ENCODE measurements around the gene VDR. TPM values are rescaled to one million over a fixed set of nuclear protein-coding genes. Genes with fewer than 3 reads are reported as not detected.

Gene VDR
- total RNA-seq, 1 donor from 2014 or later = 0.33 TPM

DNA sequence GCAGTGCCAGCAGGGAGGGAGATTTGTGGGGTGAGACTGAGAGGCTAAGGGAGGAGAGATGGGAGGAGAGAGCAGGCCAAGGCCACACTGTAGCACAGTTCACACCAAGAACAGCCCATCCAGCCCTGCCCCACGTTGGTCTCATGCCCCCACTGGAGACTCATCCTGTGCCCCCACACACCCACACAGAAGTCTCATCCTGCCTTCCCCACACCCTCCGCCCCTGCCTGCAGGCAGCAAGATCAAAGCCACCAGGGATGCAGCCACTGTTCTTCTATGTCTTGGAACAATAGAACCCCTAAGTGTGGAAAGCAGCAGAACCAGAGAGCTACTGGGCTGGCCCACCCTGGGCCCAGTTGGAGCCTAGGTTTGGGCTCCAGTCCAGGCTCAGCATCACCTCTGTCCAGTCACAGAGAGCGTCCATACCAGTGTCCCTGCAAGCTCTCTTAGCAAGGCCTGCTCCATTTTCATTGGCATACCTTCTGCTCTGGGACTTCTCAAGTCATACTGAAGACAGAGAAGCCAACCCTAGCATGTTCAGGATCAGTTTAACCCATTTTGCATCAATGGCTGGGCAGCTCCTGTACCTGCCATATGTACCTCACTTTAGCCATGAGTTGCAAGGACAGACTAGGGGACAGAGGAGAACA lies 53.4 kb downstream of the VDR start:
- no peaks in the 10 kb centered on the region for H3K4me1 ChIP-seq
- no peak for DNase-seq
- no peaks in the 10 kb centered on the region for H3K27me3 ChIP-seq (ENCODE audit: low read depth)
- TF ChIP-seq, protein P1, sequence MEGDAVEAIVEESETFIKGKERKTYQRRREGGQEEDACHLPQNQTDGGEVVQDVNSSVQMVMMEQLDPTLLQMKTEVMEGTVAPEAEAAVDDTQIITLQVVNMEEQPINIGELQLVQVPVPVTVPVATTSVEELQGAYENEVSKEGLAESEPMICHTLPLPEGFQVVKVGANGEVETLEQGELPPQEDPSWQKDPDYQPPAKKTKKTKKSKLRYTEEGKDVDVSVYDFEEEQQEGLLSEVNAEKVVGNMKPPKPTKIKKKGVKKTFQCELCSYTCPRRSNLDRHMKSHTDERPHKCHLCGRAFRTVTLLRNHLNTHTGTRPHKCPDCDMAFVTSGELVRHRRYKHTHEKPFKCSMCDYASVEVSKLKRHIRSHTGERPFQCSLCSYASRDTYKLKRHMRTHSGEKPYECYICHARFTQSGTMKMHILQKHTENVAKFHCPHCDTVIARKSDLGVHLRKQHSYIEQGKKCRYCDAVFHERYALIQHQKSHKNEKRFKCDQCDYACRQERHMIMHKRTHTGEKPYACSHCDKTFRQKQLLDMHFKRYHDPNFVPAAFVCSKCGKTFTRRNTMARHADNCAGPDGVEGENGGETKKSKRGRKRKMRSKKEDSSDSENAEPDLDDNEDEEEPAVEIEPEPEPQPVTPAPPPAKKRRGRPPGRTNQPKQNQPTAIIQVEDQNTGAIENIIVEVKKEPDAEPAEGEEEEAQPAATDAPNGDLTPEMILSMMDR (IDR thresholded peaks at IDR 0.05; ENCODE audit: borderline replicate concordance) = no peak
- no peaks in the 10 kb centered on the region for H3K36me3 ChIP-seq
- intact Hi-C loops (cut with micrococcal nuclease) = no loop called here
- no peaks in the 10 kb centered on the region for H3K9me3 ChIP-seq (replicated peaks)
- no peak overlapping the region for H3K4me3 ChIP-seq
- no peak overlapping the region for H3K27ac ChIP-seq (replicated peaks)

DNA sequence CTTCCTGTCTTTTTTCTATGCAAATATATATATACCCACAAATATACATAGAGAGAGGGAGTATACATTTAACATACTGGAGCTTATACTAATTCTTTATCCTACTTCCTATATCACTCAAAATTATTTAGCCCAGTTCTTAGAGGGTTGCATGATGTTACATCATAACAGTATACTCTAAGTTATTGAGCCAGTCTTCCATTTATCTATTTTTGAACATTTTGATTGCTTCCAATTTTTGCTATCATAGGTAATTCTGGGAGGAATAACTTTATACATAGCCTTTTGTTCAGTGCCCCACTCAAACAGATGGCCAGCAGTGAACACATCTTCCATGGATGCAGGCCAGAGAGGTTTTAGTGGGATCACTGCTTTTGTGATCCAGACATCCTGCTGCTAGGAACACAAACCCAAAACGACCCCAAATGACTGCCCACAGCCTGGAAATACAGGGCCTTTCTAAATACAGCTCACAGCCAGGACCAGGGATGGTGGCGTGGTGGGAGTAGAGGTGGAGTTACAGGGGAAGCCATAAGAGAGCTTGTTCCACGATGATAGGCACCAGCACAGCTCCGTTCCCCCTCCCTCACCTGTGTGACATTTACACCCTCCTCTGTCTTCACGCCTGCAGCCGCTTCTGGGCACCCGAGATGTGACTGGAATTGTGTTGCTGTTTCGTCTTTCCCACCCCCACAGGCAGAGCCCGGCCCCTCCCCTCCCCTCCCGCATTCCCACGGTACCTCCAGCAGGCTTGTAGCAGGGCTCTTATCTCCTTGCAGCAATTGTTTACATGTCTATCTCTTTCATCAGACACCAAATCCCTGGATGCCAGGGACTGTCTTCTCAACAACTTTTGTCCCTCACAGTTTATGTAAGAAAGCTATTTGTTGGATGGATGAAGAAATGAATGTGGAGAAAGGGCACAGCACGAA lies 54.4 kb downstream of the VDR start:
- Histone ChIP-seq H3K4me1 (no peaks in the 10 kb centered on the region), H3K27ac (replicated peaks) (no peak overlapping the region)
- intact Hi-C loops (cut with micrococcal nuclease) = no loop called here

DNA sequence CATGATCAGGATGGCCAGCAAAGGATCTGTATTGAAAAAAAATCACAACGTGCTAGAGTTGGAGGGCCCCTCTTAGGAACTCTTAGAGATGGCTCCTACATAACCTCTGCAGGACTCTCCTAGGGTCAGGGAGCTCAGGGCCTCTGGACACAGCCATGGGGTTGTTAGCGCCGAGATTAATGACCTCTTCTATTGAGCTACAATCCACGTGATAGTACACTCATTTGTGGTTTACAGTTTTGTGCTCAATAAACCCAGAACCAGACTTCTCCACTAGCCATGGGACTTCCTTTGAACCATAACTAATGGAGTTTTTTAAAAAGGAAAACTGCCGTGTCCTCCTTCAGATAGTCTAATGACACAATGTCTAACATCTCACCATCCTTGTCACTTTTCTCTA lies 55.5 kb downstream of the VDR start:
- Histone ChIP-seq H3K36me3 (no peaks in the 10 kb centered on the region), H3K9me3 (replicated peaks) (no peaks in the 10 kb centered on the region), H3K4me1 (no peaks in the 10 kb centered on the region), H3K27ac (replicated peaks) (no peak overlapping the region), H3K27me3 (ENCODE audit: low read depth) (no peaks in the 10 kb centered on the region), H3K4me3 (no peak overlapping the region)
- intact Hi-C loops (cut with micrococcal nuclease) = no loop called here
- TF ChIP-seq, protein P1 (IDR thresholded peaks at IDR 0.05; ENCODE audit: borderline replicate concordance) = no peak
- no peak for DNase-seq

More for the DNA sequence above, 54.4 kb downstream of the VDR start:
- Histone ChIP-seq H3K36me3 (no peaks in the 10 kb centered on the region), H3K4me3 (no peak overlapping the region), H3K9me3 (replicated peaks) (no peaks in the 10 kb centered on the region), H3K27me3 (ENCODE audit: low read depth) (no peaks in the 10 kb centered on the region)
- TF ChIP-seq, protein P1 (IDR thresholded peaks at IDR 0.05; ENCODE audit: borderline replicate concordance) = no peak
- DNase-seq = no peak

DNA sequence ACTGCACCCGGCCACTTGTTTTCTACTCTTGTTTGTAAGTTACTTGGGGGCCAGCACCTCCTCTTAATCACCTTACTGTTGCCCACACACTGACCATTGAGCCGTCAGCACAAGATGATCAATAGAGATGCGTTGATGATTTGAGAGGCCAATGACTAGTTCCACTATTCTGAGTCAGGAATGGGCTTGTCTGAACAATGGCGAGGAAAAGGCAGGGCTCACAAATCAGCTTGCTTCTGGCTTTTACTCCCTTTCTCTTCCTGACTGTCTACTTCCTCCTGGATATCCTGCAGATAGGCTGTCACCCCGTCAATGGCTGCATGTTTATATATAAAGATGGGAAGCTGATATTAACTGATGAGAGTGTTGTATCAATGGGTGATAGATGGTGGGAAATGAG lies 55.9 kb downstream of the VDR start:
- Histone ChIP-seq H3K27me3 (ENCODE audit: low read depth) (no peaks in the 10 kb centered on the region), H3K27ac (replicated peaks) (no peak overlapping the region), H3K36me3 (no peaks in the 10 kb centered on the region), H3K9me3 (replicated peaks) (no peaks in the 10 kb centered on the region), H3K4me1 (no peaks in the 10 kb centered on the region), H3K4me3 (no peak overlapping the region)
- DNase-seq = no peak
- TF ChIP-seq, protein P1 (IDR thresholded peaks at IDR 0.05; ENCODE audit: borderline replicate concordance) = no peak
- intact Hi-C loops (cut with micrococcal nuclease) = no loop called here

DNA sequence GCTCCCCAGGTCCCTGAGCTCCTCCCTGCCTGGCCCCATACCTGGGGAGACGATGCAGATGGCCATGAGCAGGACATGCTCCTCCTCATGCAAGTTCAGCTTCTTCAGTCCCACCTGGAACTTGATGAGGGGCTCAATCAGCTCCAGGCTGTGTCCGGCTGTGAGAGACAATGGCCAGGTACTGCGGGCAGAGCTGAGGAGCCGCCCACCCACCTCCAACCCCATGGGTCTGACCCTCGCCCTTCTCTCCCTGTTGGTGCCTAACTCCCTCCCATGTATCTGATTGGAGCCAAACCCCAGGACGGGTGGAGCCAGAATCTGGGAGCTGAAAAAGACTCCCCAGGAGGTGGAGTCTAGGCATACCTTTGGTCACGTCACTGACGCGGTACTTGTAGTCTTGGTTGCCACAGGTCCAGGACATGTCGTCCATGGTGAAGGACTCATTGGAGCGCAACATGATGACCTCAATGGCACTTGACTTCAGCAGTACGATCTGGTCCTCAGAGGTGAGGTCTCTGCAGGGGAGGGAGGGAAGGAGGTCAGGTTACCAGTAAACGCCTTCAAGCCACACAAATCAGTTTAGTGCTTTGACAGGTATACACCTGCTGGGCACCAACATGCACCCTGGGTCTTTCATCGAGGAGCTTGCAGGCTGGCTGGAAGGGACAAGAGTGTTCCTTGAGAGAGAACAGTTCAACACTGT lies 58.3 kb downstream of the VDR start:
- H3K27ac ChIP-seq (replicated peaks) = no peak overlapping the region
- TF ChIP-seq, protein P1 (IDR thresholded peaks at IDR 0.05; ENCODE audit: borderline replicate concordance) = no peak

More for the DNA sequence above, 58.3 kb downstream of the VDR start:
- H3K27me3 ChIP-seq (ENCODE audit: low read depth) = no peaks in the 10 kb centered on the region
- no peaks in the 10 kb centered on the region for H3K4me1 ChIP-seq
- no peak for DNase-seq
- H3K9me3 ChIP-seq (replicated peaks) = no peaks in the 10 kb centered on the region
- H3K36me3 ChIP-seq = no peaks in the 10 kb centered on the region
- intact Hi-C loops (cut with micrococcal nuclease) = no loop called here
- H3K4me3 ChIP-seq = no peak overlapping the region

All from left ventricle myocardium inferior (tissue), 1 donor.